Fibroblast of lung (primary cell): ENCODE measurements around the gene CFAP107. TPM values are rescaled to one million over a fixed set of nuclear protein-coding genes. Genes with fewer than 3 reads are reported as not detected.

Experiments used
- DNase-seq, 2 donors: peaks; one replicate each; pipeline versions ENCODE4 v3.0.0 to v3.0.0-alpha.2; 2010; ENCODE audit warnings: low read depth in 2 of 2
- H2AFZ ChIP-seq: 2 replicates; pipeline ENCODE4 v1.5.1; 2012; ENCODE audit warnings: low read length, control low read depth, inconsistent platforms
- H3K27ac ChIP-seq: 2 replicates; pipeline ENCODE4 v1.5.1; 2011; ENCODE audit warnings: low read length, control low read depth; ENCODE audit not compliant: insufficient read depth
- H3K27me3 ChIP-seq: 2 replicates; pipeline ENCODE4 v1.5.1; 2011; ENCODE audit warnings: mild to moderate bottlenecking, low read length; ENCODE audit not compliant: control insufficient read depth, insufficient read depth
- H3K36me3 ChIP-seq: 2 replicates; pipeline ENCODE4 v1.5.1; 2011; ENCODE audit warnings: low read length; ENCODE audit not compliant: control insufficient read depth, insufficient read depth
- H3K4me1 ChIP-seq: 2 replicates; pipeline ENCODE4 v1.5.1; 2011; ENCODE audit warnings: low read length; ENCODE audit not compliant: control insufficient read depth, insufficient read depth; ENCODE audit errors: extremely low read depth
- H3K4me2 ChIP-seq: 2 replicates; pipeline ENCODE4 v1.5.1; 2011; ENCODE audit warnings: low read length, control low read depth; ENCODE audit not compliant: insufficient read depth; ENCODE audit errors: extremely low read depth
- H3K4me3 ChIP-seq, 4 experiments: fragments of 200-600 bp in 1 of 4; sonication (generic) in 1 of 4; replicated peaks in 1 of 4; 2 replicates each; pipeline ENCODE4 v1.5.1; 2011 to 2016; ENCODE audit warnings: low read length in 4 of 4, low read depth in 3 of 4, mild to moderate bottlenecking in 3 of 4, control low read depth in 2 of 4, inconsistent platforms in 1 of 4, mixed read lengths in 1 of 4; ENCODE audit not compliant: insufficient read depth in 1 of 4; ENCODE audit errors: control extremely low read depth in 1 of 4
- H3K79me2 ChIP-seq: 2 replicates; pipeline ENCODE4 v1.5.1; 2012; ENCODE audit warnings: mild to moderate bottlenecking, low read length, inconsistent platforms; ENCODE audit not compliant: control insufficient read depth, insufficient read depth
- H3K9ac ChIP-seq: 2 replicates; pipeline ENCODE4 v1.5.1; 2011; ENCODE audit warnings: mild to moderate bottlenecking, low read length, control low read depth; ENCODE audit not compliant: insufficient read depth
- H3K9me3 ChIP-seq: 2 replicates; pipeline ENCODE4 v1.5.1; 2012; ENCODE audit warnings: low read depth, low read length; ENCODE audit not compliant: control insufficient read depth, insufficient read depth
- H4K20me1 ChIP-seq: 2 replicates; pipeline ENCODE4 v1.5.1; 2011; ENCODE audit warnings: low read length; ENCODE audit not compliant: control insufficient read depth, insufficient read depth; ENCODE audit errors: extremely low read depth
- EZH2 ChIP-seq: IDR thresholded peaks from 2 replicates; pipeline ENCODE4 v1.5.1; 2012; ENCODE audit warnings: low read length, control low read depth, mild to moderate bottlenecking; ENCODE audit errors: missing control alignments
- polyA plus RNA-seq, 2 donors: library from polyadenylated mRNA; depleted of rRNA in 1 of 2; stranded (reverse) in 1 of 2; unstranded in 1 of 2; fragments of >200 nt; gene quantifications; 2 replicates each; pipeline ENCODE4 v1.2.1, GENCODE V29; 2011 to 2012; ENCODE audit warnings: missing spikeins in 1 of 2
- total RNA-seq: library from RNA; depleted of rRNA; stranded (reverse); fragments of >200 nt; gene quantifications from 2 replicates; pipeline ENCODE4 v1.2.1, GENCODE V29; 2014
- TF ChIP-seq, protein P1 (sequence below), 2 donors: IDR thresholded peaks in 1 of 2; conservative IDR thresholded peaks in 1 of 2; 1 replicate in 1 of 2; 2 replicates in 1 of 2; pipeline ENCODE4 v1.5.1; 2011 to 2012; ENCODE audit warnings: low read length in 2 of 2, control low read depth in 1 of 2, inconsistent platforms in 1 of 2, low read depth in 1 of 2, mild to moderate bottlenecking in 1 of 2

The CFAP107 gene
- total and polyA plus RNA-seq, 2 donors (not counting 1 experiment from before 2014, with no cell fraction given), result not detected

DNA sequence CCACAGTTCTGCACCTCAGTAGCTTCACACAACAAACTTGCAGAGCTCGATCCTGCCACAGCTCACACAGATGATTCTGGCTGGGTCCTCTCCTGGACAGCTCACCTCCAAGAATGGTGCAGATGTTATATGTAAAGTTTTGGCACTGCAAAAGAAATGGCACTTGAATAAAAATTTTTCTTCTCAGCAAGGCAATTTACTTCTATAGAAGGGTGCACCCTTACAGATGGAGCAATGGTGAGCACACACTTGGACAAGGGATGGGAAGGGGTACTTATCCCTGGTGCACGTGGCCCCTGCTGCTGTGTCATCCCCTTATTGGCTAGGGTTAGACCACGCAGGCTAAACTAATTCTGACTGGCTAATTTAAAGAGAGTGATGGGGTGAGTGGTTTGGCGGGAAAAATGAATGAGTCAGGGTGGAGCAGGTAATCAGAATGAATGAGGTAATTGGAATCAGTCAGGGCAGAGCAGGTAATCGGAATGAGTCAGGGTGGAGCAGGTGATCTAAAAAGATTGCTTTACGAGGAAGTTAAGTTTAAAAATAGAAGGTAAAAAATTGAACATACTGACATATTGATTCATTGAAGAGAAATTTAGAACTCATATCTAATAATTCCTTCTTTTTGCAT lies 42.1 kb upstream of the CFAP107 start:
- no peaks in the 10 kb centered on the region for H3K79me2 ChIP-seq
- no peaks in the 10 kb centered on the region for H3K36me3 ChIP-seq
- H3K4me3 ChIP-seq, result no peak overlapping the region
- no peaks in the 10 kb centered on the region for H3K27me3 ChIP-seq
- no peak overlapping the region for H3K4me2 ChIP-seq
- no peaks in the 10 kb centered on the region for H3K4me1 ChIP-seq
- no peak overlapping the region for H3K27ac ChIP-seq
- H2AFZ ChIP-seq, result no peak overlapping the region
- no peak overlapping the region for H3K9ac ChIP-seq
- DNase-seq, result no peak
- no peaks in the 10 kb centered on the region for H4K20me1 ChIP-seq
- TF ChIP-seq EZH2, result no peak
- TF ChIP-seq, protein P1, sequence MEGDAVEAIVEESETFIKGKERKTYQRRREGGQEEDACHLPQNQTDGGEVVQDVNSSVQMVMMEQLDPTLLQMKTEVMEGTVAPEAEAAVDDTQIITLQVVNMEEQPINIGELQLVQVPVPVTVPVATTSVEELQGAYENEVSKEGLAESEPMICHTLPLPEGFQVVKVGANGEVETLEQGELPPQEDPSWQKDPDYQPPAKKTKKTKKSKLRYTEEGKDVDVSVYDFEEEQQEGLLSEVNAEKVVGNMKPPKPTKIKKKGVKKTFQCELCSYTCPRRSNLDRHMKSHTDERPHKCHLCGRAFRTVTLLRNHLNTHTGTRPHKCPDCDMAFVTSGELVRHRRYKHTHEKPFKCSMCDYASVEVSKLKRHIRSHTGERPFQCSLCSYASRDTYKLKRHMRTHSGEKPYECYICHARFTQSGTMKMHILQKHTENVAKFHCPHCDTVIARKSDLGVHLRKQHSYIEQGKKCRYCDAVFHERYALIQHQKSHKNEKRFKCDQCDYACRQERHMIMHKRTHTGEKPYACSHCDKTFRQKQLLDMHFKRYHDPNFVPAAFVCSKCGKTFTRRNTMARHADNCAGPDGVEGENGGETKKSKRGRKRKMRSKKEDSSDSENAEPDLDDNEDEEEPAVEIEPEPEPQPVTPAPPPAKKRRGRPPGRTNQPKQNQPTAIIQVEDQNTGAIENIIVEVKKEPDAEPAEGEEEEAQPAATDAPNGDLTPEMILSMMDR (conservative IDR thresholded peaks at IDR 0.05 in 1 of 2, IDR thresholded peaks at IDR 0.05 in 1 of 2; ENCODE audit: low read depth in 1 of 2, low read length in 2 of 2), result no peak
- H3K9me3 ChIP-seq, result no peaks in the 10 kb centered on the region

DNA sequence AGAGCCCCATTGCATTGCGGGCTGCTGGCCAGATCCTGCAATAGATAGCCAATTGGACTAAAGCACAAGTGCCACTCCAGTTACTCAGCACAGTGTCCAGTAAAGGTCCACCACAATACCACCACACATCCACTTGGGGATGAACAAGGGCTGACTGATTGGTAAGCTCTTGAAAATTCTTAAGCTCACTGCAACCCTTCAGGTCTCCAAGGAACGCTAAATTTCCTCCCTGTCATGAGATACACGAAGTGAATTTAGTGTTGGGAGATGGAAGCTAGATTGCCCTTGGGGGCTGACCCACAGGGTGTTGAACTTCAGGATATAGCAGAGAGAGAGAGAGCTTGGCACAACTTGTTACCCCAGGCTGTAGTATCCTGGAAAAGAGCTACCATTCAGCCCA lies 39.9 kb upstream of the CFAP107 start:
- TF ChIP-seq EZH2, result no peak
- TF ChIP-seq, protein P1 (conservative IDR thresholded peaks at IDR 0.05 in 1 of 2, IDR thresholded peaks at IDR 0.05 in 1 of 2; ENCODE audit: low read depth in 1 of 2, low read length in 2 of 2), result no peak
- DNase-seq, result no peak

DNA sequence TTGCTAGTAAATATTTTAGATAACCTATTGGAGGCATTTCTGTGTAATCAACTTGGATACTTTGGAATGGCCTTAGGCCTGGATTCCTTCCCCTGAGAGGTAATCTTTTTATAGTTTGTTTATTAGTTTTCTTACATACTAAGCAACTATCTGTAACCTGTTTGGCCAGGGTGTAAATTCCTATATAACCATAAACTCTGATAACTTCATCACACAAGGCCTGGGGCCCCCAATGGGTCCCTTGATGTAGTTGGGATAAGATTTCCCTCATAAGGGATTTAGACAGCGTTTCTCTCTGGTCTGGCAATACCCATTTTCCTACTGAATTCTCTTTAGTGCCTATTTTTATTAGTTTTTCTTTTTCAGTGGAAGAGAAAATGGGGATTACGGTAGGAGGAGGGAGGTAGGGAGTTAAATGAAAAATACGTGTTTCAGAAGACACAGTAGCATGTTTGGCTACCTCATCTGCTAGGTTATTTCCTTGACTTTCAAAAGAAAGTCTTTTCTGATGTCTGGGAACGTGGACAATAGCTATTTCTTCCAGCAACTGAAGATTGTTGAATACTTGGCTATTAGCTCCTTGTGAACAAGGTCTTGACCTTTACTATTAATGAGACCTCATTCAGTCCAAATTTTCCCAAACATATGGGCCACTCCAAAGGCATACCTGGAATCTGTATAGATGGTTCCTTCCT lies 37.5 kb upstream of the CFAP107 start:
- Histone ChIP-seq H3K79me2 (no peaks in the 10 kb centered on the region), H3K27ac (no peak overlapping the region), H3K4me2 (no peak overlapping the region), H2AFZ (no peak overlapping the region), H3K4me3 (no peak overlapping the region), H3K27me3 (no peaks in the 10 kb centered on the region), H3K4me1 (no peaks in the 10 kb centered on the region), H4K20me1 (no peaks in the 10 kb centered on the region), H3K36me3 (no peaks in the 10 kb centered on the region), H3K9me3 (no peaks in the 10 kb centered on the region), H3K9ac (no peak overlapping the region)
- no peak for DNase-seq
- TF ChIP-seq, protein P1 (conservative IDR thresholded peaks at IDR 0.05 in 1 of 2, IDR thresholded peaks at IDR 0.05 in 1 of 2; ENCODE audit: low read depth in 1 of 2, low read length in 2 of 2), result no peak
- no peak for TF ChIP-seq EZH2

More for the DNA sequence above, 39.9 kb upstream of the CFAP107 start:
- H2AFZ ChIP-seq, result no peak overlapping the region
- H3K4me2 ChIP-seq, result no peak overlapping the region
- H4K20me1 ChIP-seq, result no peaks in the 10 kb centered on the region
- no peaks in the 10 kb centered on the region for H3K4me1 ChIP-seq
- H3K36me3 ChIP-seq, result no peaks in the 10 kb centered on the region
- H3K27ac ChIP-seq, result no peak overlapping the region
- no peak overlapping the region for H3K9ac ChIP-seq
- H3K27me3 ChIP-seq, result no peaks in the 10 kb centered on the region
- no peaks in the 10 kb centered on the region for H3K79me2 ChIP-seq
- no peaks in the 10 kb centered on the region for H3K9me3 ChIP-seq
- H3K4me3 ChIP-seq, result no peak overlapping the region
